Right atrium auricular region (tissue), 2 donors: Measurements from ENCODE around the gene SNRNP35. TPM values are rescaled to one million over a fixed set of nuclear protein-coding genes. Genes with fewer than 3 reads are reported as not detected.
A peak's percentile ranks its signal among the peaks of the same experiment; 100 is the strongest.
"Not testable (repeated sequence)": the region's sequence is repeated elsewhere in the genome, so short reads cannot be mapped to it uniquely, and the experiment has no call there.

Source experiments
- DNase-seq: peaks from one replicate; pipeline ENCODE4 v3.0.0-alpha.2; 2019; ENCODE audit warnings: low spot score
- H3K27ac ChIP-seq, 2 donors: fragments of 200-600 bp; sonication (generic); 1 replicate in 1 of 2; 2 replicates in 1 of 2; pipeline ENCODE4 v1.5.1; 2016 to 2019
- H3K27me3 ChIP-seq, 2 donors: fragments of 200-600 bp; sonication (generic); one replicate each; pipeline versions ENCODE4 v1.5.1 to v1.6.0; 2017 to 2019
- H3K36me3 ChIP-seq: fragments of 200-600 bp; sonication (generic); one replicate; pipeline ENCODE4 v1.5.1; 2016
- H3K4me1 ChIP-seq, 2 donors: fragments of 200-600 bp; sonication (generic); one replicate each; pipeline versions ENCODE4 v1.5.1 to v1.6.0; 2017 to 2019
- H3K4me3 ChIP-seq, 2 donors: fragments of 200-600 bp; sonication (generic); 1 replicate in 1 of 2; 2 replicates in 1 of 2; pipeline ENCODE4 v1.5.1; 2017 to 2019; ENCODE audit warnings: mild to moderate bottlenecking in 1 of 2, moderate library complexity in 1 of 2
- H3K9me3 ChIP-seq, 2 donors: fragments of 200-600 bp; sonication (generic); one replicate each; pipeline ENCODE4 v1.5.1; 2019
- CTCF ChIP-seq, 2 donors: fragments of 200-600 bp; sonication (generic); IDR thresholded peaks; one replicate each; pipeline ENCODE4 v1.5.1; 2019; ENCODE audit warnings: antibody characterized with exemption in 2 of 2
- total RNA-seq, 2 donors: library from RNA; depleted of rRNA; stranded (reverse); fragments of >200 nt; gene quantifications; one replicate each; pipeline ENCODE4 v1.1.0, GENCODE V29; 2016

Gene SNRNP35
- total RNA-seq, 2 donors from 2014 or later = 17.4 to 18.4 TPM

DNA sequence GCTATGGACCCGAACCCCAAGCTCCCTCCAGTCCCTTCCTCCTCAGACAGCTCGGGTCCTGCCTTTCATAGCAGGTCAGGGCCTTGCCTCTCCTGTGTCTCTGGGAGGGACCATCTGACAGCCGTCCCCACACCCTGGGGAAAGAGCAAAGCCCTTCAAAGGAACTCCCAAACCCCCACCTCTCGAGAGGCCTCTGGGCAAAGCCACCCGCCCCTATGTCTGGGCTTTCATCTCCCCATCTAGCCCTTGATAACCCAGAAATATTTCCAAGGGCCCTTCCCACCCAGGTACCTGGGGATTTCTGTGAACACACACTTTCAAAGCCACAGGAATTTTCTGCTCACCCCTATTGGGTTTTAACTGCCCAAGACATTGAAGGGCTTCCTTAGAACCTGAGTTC, 32.1 kb downstream of the SNRNP35 start:
- TF ChIP-seq CTCF (IDR thresholded peaks at IDR 0.05) = no peak
- DNase-seq = no peak
- H3K27me3 ChIP-seq = no peaks in the 10 kb centered on the region
- H3K9me3 ChIP-seq = no peaks in the 10 kb centered on the region
- H3K4me3 ChIP-seq = no peak overlapping the region
- H3K4me1 ChIP-seq = peaks cover 0 to 32% of the 10 kb centered on the region in 2 donors
- H3K27ac ChIP-seq = peak overlapping the region in 1 of 2 donors; percentile 84
- peaks cover 6% of the 10 kb centered on the region for H3K36me3 ChIP-seq

DNA sequence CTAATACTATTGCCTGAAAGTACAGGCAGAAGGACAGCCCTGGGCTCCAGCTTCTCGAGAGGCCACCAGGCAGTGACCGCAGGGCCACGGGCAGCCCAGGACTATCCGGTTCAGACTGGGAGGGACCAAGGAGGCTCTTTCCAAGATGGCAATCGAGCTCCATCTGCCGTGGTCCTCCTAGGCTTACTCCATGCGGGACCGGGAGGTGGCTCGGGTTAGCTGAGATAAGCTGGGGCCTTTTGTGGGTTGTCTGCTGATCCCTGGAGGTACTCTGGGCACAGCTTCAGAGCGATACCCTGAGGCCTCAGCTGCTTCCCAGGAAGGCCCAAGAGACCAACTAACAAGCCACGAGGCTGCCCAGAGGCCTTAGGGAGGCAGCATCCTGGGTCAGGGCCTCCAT, 33.1 kb downstream of the SNRNP35 start:
- Histone ChIP-seq H3K36me3 (peaks cover 6% of the 10 kb centered on the region), H3K4me3 (no peak overlapping the region), H3K27me3 (no peaks in the 10 kb centered on the region), H3K27ac (peak overlapping the region; percentile 84 to 91), H3K9me3 (no peaks in the 10 kb centered on the region), H3K4me1 (peaks cover 0 to 32% of the 10 kb centered on the region in 2 donors)
- no peak for TF ChIP-seq CTCF (IDR thresholded peaks at IDR 0.05)
- no peak for DNase-seq

DNA sequence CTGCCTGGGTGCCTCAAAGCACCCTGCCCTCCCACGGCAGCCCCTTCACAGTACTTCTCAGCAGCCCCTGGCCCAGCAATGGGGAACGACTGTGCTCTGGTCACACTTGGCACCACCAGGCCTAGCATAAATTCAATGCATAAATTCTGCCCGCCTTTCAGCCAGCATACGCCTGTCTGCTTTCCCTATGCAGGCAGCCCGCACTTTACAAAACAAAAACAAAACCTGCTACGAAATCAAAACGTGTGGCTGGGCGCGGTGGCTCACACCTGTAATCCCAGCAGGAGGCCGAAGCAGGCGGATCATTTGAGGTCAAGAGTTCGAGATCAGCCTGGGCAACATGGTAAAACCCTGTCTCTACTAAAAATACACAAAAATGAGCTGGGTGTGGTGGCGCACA, 33.5 kb downstream of the SNRNP35 start:
- TF ChIP-seq CTCF (IDR thresholded peaks at IDR 0.05) = no peak
- peaks cover 6% of the 10 kb centered on the region for H3K36me3 ChIP-seq
- peak overlapping the region; percentile 84 to 91 for H3K27ac ChIP-seq
- no peak for DNase-seq
- no peak overlapping the region for H3K4me3 ChIP-seq
- H3K27me3 ChIP-seq = no peaks in the 10 kb centered on the region
- H3K4me1 ChIP-seq = peaks cover 0 to 32% of the 10 kb centered on the region in 2 donors
- no peaks in the 10 kb centered on the region for H3K9me3 ChIP-seq

DNA sequence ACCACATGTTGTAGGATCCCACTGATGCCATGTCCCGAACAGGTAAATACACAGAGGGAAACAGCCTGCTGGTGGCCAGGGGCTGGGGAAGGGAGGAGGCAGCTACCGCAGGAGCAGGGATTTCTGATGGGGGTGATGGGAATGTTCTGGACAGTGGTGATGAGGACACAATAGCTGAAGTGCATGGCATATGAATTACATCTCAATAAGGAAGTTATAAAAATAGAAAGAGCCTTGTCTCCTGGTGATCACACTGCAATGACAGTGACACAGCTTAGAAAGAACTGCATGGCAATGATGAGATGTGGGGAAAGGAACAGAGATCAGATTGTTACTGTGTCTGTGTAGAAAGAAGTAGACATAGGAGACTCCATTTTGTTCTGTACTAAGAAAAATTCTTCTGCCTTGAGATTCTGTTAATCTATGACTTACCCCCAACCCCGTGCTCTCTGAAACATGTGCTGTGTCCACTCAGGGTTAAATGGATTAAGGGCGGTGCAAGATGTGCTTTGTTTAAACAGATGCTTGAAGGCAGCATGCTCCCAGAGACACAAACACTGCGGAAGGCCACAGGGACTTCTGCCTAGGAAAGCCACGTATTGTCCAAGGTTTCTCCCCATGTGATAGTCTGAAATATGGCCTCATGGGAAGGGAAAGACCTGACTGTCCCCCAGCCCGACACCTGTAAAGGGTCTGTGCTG, 34.5 kb downstream of the SNRNP35 start:
- not testable (repeated sequence) for DNase-seq, H3K4me3 ChIP-seq, H3K9me3 ChIP-seq, H3K27me3 ChIP-seq
- peak overlapping the region; percentile 84 to 91 for H3K27ac ChIP-seq
- H3K4me1 ChIP-seq = peaks cover 0 to 32% of the 10 kb centered on the region in 2 donors
- peaks cover 15% of the 10 kb centered on the region for H3K36me3 ChIP-seq

DNA sequence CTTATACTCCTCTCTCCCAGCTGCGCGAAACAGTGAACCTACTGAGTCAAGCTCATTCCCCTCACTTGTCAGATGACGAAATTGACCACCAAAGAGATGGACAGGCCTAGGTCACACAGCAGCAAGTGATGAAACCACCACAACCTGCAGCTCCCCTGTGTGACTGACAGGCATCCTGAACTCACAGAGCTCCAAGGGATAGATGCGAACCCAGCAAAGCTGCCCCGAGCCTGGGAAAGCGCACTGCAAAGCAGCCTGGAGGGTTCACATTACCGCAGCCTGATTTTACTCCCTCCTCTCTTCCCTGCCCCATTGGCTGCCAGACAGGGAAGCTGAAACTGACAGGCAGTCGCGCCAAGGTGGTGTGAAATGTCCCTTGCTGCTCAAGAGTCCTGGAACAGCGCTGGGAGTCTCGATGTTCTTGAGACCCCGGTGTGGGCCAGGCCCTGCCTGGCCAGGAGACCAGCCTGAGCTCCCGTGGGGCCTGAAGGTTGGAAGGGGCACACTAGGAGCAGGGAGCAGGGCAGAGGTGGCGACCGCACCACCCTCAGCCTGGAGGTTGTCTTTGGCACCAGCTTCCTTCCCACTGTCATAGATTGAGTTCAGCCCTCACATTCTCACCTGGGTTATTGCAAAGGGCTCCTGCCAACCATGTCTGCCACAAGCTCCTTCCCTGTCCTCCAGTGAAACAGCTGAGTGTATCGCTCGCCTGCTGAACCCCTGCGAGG, 36.3 kb downstream of the SNRNP35 start:
- DNase-seq = peak; percentile 61
- no peak for TF ChIP-seq CTCF (IDR thresholded peaks at IDR 0.05)
- Histone ChIP-seq H3K36me3 (peaks cover 33% of the 10 kb centered on the region), H3K4me3 (no peak overlapping the region), H3K27ac (peak overlapping the region; percentile 84 to 91), H3K9me3 (no peaks in the 10 kb centered on the region), H3K4me1 (peaks cover 0 to 28% of the 10 kb centered on the region in 2 donors), H3K27me3 (no peaks in the 10 kb centered on the region)

DNA sequence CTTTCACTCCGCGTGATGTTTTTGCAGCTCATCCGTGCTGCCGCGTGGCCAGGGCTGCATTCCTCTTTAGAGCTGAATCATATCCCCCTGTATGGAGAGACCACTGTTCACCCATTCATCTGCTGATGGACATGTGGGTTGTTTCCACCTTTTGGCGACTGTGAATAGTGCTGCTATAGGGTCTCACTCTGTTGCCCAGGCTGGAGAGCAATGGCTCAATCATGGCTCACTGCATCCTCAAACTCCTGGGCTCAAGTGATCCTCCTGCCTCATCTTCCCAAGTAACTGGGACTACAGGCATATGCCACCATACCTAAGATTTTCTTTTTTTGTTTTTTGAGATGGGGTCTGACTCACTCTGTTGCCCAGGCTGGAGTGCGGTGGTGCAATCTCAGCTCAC, 39.1 kb downstream of the SNRNP35 start:
- Histone ChIP-seq H3K36me3 (peaks cover 33% of the 10 kb centered on the region), H3K27me3 (no peaks in the 10 kb centered on the region), H3K9me3 (no peaks in the 10 kb centered on the region), H3K4me3 (no peak overlapping the region), H3K27ac (no peak overlapping the region), H3K4me1 (peaks cover 0 to 19% of the 10 kb centered on the region in 2 donors)
- TF ChIP-seq CTCF (IDR thresholded peaks at IDR 0.05) = no peak
- DNase-seq = no peak
